Measurements from ENCODE around the gene HNRNPH2. TPM values are rescaled to one million over a fixed set of nuclear protein-coding genes. Genes with fewer than 3 reads are reported as not detected.
A peak's percentile ranks its signal among the peaks of the same experiment; 100 is the strongest.

Gene HNRNPH2
- total and polyA plus RNA-seq, 9 of the 15 experiments (the other 6 are each of a cell fraction or from before 2014, with no cell fraction given), result 40.0 to 130 (median 60.3) TPM

- no peak for TF ChIP-seq HBP1 (CRISPR knock-in tag; IDR thresholded peaks at IDR 0.05)
- peak; percentile 98 for TF ChIP-seq POLR2B (IDR thresholded peaks at IDR 0.05; ENCODE audit: low read depth, partially characterized antibody)
- peak; percentile 93 for TF ChIP-seq TAF1 (IDR thresholded peaks at IDR 0.05; ENCODE audit: control insufficient read depth, extremely low read depth, insufficient read depth, low read length, severe bottlenecking)
- TF ChIP-seq SNIP1 (IDR thresholded peaks at IDR 0.05; ENCODE audit: low read depth), result peak; percentile 87
- no peak for TF ChIP-seq KLF6 (CRISPR knock-in tag; IDR thresholded peaks at IDR 0.05; ENCODE audit: borderline replicate concordance)
- TF ChIP-seq RBBP5 (IDR thresholded peaks at IDR 0.05; ENCODE audit: borderline replicate concordance, insufficient read depth, low read length, poor library complexity, severe bottlenecking), result peak; percentile 87
- peak in 1 of 2 experiments; percentile 55; a peak in 1 of 4 replicates for TF ChIP-seq ETV6 (IDR thresholded peaks at IDR 0.05; ENCODE audit: borderline replicate concordance in 1 of 2, low read depth in 2 of 2, low read length in 1 of 2)
- TF ChIP-seq ETV6 (CRISPR knock-in tag; IDR thresholded peaks at IDR 0.05; ENCODE audit: borderline replicate concordance), result no peak
- TF ChIP-seq SMARCC2 (IDR thresholded peaks at IDR 0.05; ENCODE audit: low read depth), result no peak
- no peak for TF ChIP-seq HINFP (tag; conservative IDR thresholded peaks at IDR 0.05; ENCODE audit: low read depth)
- 0 out of 2 replicates have a peak, but pooled peaks have one; percentile 25 for TF ChIP-seq ZHX1 (conservative IDR thresholded peaks at IDR 0.05; ENCODE audit: low read length)
- peak; percentile 50; the same call in 1 of the 2 replicates for TF ChIP-seq ZFX (CRISPR knock-in tag; IDR thresholded peaks at IDR 0.05)
- TF ChIP-seq AFF4 (CRISPR knock-in tag; IDR thresholded peaks at IDR 0.05), result peak; percentile 91; the same call in 1 of the 2 replicates
- TF ChIP-seq IRF2 (CRISPR knock-in tag; IDR thresholded peaks at IDR 0.05), result no peak
- no peak for TF ChIP-seq SIRT6 (IDR thresholded peaks at IDR 0.05; ENCODE audit: low read depth, low read length)
- 0 out of 2 replicates have a peak, but pooled peaks have one; percentile 39 for TF ChIP-seq ZNF830 (CRISPR knock-in tag; IDR thresholded peaks at IDR 0.05)
Measured at GRCh38 chrX:101390664-101391525, 17.1 kb upstream of the HNRNPH2 start, which contains the start of gene RPL36A (continued).

Measured in K562 (cell line).